GM12865 (cell line): Measurements from ENCODE around the gene GJA5.

ENCODE experiments used
- DNase-seq: peaks from one replicate; pipeline ENCODE4 v3.0.0; 2010; ENCODE audit warnings: low read depth
- H3K4me3 ChIP-seq: 2 replicates; pipeline ENCODE4 v1.5.1; 2011; ENCODE audit warnings: mild to moderate bottlenecking, low read depth, low read length, control low read depth
- TF ChIP-seq, protein P1 (sequence below): IDR thresholded peaks from 2 replicates; pipeline ENCODE4 v1.5.1; 2011; ENCODE audit warnings: low read length, control low read depth, low read depth, inconsistent platforms; ENCODE audit not compliant: insufficient read depth; ENCODE audit errors: missing control alignments

GJA5 gene

DNA sequence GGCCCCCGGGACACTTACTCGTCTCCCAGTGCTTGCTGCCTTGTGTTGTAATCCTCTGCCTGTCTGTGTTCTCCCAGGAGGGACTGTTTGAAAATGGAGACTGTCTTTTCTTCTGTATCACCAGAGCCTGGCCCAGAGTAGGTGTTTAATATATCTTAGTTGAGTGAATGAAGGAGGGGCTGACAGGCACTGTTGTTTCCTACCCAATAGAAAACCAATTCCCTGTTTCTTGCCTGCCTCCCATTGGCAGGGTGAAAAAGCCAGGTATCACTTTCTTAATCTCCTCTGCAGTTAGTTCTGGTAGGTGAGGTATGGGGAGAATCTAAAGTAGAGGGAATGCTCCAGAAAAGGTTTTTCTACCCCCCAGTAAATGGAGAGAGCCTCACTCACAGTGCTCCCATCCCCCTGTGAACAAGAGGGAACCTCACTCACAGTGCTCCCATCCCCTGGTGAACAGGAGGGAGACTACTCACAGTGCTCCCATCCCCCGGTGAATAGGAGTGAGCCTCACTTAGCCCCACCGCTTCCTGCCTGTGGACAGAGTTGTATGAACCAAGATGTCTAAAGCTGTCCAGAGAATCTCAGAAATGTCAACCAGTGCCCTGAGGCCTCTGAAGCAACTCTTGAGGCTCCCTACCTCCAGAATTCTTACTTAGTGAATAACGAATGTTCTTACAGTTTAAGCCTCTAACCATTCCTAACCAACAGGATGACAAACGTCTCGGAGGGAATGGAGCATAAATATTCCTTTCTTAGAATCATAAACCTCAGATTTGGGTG lies at the start of gene GJA5:
Gene GJA5 (minus strand): TSS at position 122 of the 780 bp plus-strand sequence. CDS start 1,364 bp downstream, outside the sequence.
- DNase-seq = no peak
- TF ChIP-seq, protein P1, sequence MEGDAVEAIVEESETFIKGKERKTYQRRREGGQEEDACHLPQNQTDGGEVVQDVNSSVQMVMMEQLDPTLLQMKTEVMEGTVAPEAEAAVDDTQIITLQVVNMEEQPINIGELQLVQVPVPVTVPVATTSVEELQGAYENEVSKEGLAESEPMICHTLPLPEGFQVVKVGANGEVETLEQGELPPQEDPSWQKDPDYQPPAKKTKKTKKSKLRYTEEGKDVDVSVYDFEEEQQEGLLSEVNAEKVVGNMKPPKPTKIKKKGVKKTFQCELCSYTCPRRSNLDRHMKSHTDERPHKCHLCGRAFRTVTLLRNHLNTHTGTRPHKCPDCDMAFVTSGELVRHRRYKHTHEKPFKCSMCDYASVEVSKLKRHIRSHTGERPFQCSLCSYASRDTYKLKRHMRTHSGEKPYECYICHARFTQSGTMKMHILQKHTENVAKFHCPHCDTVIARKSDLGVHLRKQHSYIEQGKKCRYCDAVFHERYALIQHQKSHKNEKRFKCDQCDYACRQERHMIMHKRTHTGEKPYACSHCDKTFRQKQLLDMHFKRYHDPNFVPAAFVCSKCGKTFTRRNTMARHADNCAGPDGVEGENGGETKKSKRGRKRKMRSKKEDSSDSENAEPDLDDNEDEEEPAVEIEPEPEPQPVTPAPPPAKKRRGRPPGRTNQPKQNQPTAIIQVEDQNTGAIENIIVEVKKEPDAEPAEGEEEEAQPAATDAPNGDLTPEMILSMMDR = no peak
- no peak within 1 kb of the TSS for H3K4me3 ChIP-seq

DNA sequence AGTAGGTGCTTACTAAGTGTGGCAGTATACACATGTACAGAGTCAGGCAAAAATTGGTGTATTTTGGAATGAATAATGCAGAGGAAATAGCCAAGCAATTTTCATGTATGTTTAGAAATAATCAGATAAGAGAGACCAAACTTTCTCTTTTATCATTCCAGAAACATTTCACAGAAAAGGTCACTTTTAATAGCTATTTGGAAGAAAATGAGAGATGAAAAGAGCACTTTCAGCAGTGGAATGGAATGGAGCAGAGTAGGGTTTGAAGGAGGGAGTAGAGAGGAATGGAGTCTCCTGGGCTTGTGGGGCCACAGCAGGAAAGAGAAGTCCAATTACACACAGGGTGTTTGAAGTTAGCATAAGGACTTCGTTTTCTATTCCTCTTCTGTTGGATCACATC lies 48.8 kb upstream of the GJA5 start:
- TF ChIP-seq, protein P1 = no peak
- no peak overlapping the region for H3K4me3 ChIP-seq
- DNase-seq = no peak

DNA sequence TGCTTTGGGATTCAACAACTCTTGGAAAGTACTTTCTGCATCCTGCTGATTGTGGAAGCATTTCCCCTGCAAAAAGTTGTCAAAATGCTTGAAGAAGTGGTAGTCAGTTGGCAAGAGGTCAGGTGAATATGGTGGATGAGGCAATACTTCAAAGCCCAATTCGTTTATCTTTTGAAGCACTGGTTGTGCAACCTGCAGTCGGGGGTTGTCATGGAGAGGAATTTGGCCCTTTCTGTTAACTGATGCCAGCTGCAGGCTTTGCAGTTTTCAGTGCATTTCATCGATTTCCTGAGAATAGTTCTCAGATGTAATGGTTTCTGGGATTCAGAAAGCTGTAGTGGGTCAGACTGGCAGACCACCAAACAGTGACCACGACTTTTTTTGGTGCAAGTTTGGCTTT lies 47.6 kb upstream of the GJA5 start:
- DNase-seq = no peak
- no peak overlapping the region for H3K4me3 ChIP-seq
- TF ChIP-seq, protein P1 = no peak

DNA sequence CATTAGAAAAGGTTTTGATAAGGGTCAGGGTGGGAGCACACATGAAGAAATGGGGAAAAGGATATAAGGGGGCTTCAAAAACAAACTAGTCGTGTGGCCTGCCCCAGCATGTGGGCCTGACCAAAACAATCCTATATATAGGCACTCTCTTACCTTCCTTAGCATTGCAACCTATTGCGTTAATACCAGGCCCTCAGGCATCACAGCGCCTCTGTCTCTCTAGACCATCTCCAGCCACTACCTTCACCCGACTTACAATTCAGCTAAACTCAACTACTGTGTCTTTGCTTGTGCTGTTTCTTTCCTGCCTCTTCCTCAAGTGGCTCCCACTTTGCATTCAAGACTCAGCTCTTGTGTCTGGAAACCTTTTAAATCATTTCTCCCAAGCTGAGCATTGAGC lies 47.0 kb upstream of the GJA5 start:
- TF ChIP-seq, protein P1 = no peak

DNA sequence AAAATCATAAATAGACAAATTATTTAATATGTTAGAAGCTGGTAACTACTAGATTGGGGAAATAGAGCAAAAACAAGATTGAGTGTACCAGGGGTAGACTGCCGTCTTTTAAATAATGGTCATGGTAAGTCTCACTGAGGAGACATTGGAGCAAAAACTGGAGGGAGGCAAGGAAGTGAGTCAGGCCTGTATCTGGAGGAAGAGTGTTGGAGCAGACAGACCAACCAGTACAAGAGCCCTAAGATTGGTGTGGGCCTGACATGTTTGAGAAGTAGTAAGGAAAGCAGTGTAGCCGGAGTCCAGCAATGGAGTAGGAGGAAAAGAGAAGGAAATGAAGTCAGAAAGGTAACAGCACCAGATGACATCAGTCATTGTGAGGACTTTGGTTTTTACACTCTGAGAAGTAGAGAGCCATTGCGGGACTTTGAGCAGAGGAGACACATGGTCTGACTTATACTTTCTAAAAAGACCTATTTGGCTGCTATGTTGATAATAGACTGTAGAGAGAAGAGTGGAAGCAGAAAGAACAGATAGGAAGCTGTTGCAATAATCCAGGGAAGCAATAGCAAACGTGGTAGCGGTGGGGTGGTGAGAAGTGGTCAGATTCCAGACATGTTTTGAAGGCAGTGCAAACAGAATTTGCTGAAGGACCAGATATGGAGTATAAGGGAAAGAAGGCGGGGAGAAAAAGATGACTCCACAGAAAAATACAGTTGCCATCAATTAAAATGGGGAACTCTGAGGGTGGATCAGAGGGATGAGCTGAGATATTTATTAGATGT lies 44.7 kb upstream of the GJA5 start:
- H3K4me3 ChIP-seq = no peak overlapping the region
- TF ChIP-seq, protein P1 = no peak
- no peak for DNase-seq

More for the DNA sequence above, 47.0 kb upstream of the GJA5 start:
- H3K4me3 ChIP-seq = no peak overlapping the region
- no peak for DNase-seq

DNA sequence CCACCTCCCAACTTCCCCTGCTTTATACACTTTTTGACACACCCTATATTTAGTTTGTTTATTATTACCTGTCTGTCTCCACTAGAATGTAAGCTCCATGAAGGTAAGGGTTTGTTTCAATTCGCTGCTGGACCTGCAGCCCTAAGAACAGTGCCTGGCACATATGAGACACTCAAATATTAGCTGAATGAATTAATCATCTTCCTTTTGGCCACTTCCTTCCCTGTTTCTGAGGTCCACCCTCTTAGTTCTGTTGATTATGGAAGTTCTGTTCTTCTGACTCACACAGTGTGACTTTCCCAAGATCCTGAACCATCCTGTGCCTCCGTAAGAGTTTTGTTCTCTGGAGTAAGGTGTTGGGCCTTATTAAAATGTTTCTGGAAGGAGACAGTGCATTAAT lies 40.4 kb upstream of the GJA5 start:
- H3K4me3 ChIP-seq = no peak overlapping the region
- TF ChIP-seq, protein P1 = no peak
- DNase-seq = no peak
